Neural cell (in vitro differentiated cells): ENCODE measurements around the gene SH3RF2.

Source experiments
- MXI1 ChIP-seq: fragments of 450-650 bp; conservative IDR thresholded peaks from 2 replicates; pipeline ENCODE4 v1.6.1; 2014; ENCODE audit warnings: antibody characterized with exemption, mild to moderate bottlenecking; ENCODE audit not compliant: poor library complexity, severe bottlenecking
- POLR2AphosphoS5 ChIP-seq: IDR thresholded peaks from 2 replicates; pipeline ENCODE4 v1.6.1; 2012
- TF ChIP-seq, protein P1 (sequence below): fragments of 450-650 bp; IDR thresholded peaks from 2 replicates; pipeline ENCODE4 v1.5.1; 2014; ENCODE audit warnings: antibody characterized with exemption, mild to moderate bottlenecking, moderate library complexity; ENCODE audit not compliant: poor library complexity, severe bottlenecking

DNA sequence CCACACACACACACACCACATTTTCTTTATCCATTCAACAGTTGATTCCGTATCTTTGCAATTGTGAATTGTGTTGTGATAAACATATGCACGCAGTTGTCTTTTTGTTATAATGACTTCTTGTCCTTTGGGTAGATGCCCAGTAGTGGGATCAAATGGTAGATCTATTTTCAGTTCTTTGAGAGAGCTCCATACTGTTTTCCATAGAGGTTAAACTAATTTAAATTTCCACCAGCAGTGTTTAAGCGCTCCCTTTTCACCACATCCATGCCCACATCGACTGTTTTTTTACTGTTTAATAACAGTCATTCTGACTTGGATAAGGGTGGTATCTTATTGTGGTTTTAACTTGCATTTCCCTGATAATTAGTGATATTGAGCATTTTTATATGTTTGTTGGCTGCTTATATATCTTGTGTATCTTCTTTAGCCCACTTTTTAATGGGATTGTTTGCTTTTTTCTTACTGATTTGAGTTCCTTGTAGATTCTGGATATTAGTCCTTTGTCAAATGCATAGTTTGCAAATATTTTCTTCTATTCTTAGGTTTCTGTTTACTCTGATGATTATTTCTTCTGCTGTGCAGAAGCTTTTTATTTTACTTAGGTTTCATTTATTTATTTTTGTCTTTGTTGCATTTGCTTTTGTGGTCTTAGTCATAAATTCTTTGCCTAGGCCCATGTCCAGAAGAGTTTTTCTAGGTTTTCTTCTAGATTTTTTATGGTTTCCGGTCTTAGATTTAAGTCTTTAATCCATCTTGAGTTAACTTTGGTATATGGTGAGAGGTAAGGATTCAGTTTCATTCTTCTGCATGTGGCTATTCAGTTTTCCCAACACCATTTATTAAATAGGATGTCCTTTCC, 82.4 kb downstream of the SH3RF2 start:
- no peak for TF ChIP-seq POLR2AphosphoS5
- TF ChIP-seq, protein P1, sequence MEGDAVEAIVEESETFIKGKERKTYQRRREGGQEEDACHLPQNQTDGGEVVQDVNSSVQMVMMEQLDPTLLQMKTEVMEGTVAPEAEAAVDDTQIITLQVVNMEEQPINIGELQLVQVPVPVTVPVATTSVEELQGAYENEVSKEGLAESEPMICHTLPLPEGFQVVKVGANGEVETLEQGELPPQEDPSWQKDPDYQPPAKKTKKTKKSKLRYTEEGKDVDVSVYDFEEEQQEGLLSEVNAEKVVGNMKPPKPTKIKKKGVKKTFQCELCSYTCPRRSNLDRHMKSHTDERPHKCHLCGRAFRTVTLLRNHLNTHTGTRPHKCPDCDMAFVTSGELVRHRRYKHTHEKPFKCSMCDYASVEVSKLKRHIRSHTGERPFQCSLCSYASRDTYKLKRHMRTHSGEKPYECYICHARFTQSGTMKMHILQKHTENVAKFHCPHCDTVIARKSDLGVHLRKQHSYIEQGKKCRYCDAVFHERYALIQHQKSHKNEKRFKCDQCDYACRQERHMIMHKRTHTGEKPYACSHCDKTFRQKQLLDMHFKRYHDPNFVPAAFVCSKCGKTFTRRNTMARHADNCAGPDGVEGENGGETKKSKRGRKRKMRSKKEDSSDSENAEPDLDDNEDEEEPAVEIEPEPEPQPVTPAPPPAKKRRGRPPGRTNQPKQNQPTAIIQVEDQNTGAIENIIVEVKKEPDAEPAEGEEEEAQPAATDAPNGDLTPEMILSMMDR, result no peak
- no peak for TF ChIP-seq MXI1
